Activated CD4-positive, alpha-beta memory T cell treated with anti-CD3 and anti-CD28 coated beads for 36 hours (primary cell): Measurements from ENCODE around the gene NOP10. TPM values are rescaled to one million over a fixed set of nuclear protein-coding genes. Genes with fewer than 3 reads are reported as not detected.
A peak's percentile ranks its signal among the peaks of the same experiment; 100 is the strongest.
"Not testable (repeated sequence)": the region's sequence is repeated elsewhere in the genome, so short reads cannot be mapped to it uniquely, and the experiment has no call there.

Source experiments
- CTCF ChIA-PET: fragments of 350-600 bp; sonication (Branson Sonifier 250); formaldehyde crosslinking; loops from one replicate; lab custom pipeline; 2021; ENCODE audit warnings: antibody characterized with exemption, inconsistent platforms; lab: Charles Lee
- POLR2A ChIA-PET: fragments of 350-600 bp; sonication (Branson Sonifier 250); formaldehyde crosslinking; loops from one replicate; lab custom pipeline; 2021; ENCODE audit warnings: antibody characterized with exemption; lab: Charles Lee
- DNase-seq: peaks from one replicate; pipeline ENCODE4 v3.0.0-alpha.2; 2020
- H3K27ac Mint-ChIP-seq: one replicate; pipeline ENCODE4 v1.8.0; 2021; ENCODE audit warnings: mixed read lengths
- H3K27me3 Mint-ChIP-seq: one replicate; pipeline ENCODE4 v1.8.0; 2021; ENCODE audit warnings: mixed read lengths
- H3K36me3 Mint-ChIP-seq: one replicate; pipeline ENCODE4 v1.8.0; 2021; ENCODE audit warnings: mixed read lengths
- H3K4me1 Mint-ChIP-seq: one replicate; pipeline ENCODE4 v1.8.0; 2021; ENCODE audit warnings: low read depth, mixed read lengths
- H3K4me3 Mint-ChIP-seq: one replicate; pipeline ENCODE4 v1.8.0; 2021; ENCODE audit warnings: mild to moderate bottlenecking, mixed read lengths
- H3K9me3 Mint-ChIP-seq: one replicate; pipeline ENCODE4 v1.8.0; 2021; ENCODE audit warnings: mixed read lengths
- intact Hi-C: fragments of 100-400 bp; cut with micrococcal nuclease; formaldehyde crosslinking; loops from one replicate; pipeline ENCODE4 v1.15.1; 2023
- total RNA-seq, 2 experiments: library from RNA; stranded (reverse); gene quantifications; one replicate each; pipeline ENCODE4 v1.2.3, GENCODE V29; 2021

Gene NOP10
- total RNA-seq, 2 experiments from 2014 or later, result 211 to 214 TPM

DNA sequence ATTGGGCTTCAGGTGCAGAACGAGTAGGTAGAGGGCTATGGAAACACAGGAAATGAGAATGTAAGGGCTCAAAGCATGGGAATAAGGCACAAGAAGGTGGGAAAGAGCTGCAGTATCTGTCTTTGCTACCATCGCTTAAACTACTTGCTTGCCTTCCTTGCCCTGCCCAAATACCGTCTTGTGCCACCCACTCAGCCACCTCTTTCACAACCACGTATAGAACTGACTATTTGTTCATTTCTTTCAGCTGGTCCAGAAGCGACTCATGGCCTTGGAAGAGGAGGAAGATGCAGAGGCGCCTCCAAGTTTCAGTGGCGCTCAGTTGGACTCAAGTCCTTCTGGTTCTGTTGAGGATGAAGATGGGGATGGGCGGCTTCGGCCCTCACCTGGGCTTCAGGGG lies 12.3 kb upstream of the NOP10 start:
- no peak for DNase-seq
- POLR2A ChIA-PET, result no interaction called here
- Mint-ChIP-seq H3K9me3 (no peaks in the 10 kb centered on the region), H3K27me3 (no peaks in the 10 kb centered on the region), H3K4me3 (no peak overlapping the region), H3K4me1 (no peaks in the 10 kb centered on the region), H3K27ac (no peak overlapping the region), H3K36me3 (peaks cover 4% of the 10 kb centered on the region)
- intact Hi-C loops, result no loop called here
- CTCF ChIA-PET, result interaction anchor here (2.6 kb wide), 1 partner anchor 12 kb away, joined by 13 read pairs; the partner anchor contains the start of gene LPCAT4

DNA sequence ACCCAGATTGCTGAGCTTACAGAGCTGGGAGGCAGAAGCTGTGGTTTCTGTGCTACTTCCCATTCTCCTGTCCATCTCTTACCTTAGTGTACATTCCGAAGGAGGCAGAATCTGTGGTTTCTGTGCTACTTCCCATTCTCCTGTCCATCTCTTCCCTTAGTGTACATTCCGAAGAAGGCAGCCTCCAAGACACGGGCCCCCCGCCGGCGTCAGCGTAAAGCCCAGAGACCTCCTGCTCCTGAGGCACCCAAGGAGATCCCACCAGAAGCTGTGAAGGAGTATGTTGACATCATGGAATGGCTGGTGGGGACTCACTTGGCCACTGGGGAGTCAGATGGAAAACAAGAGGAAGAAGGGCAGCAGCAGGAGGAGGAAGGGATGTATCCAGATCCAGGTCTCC lies 11.3 kb upstream of the NOP10 start:
- intact Hi-C loops, result no loop called here
- H3K4me3 Mint-ChIP-seq, result no peak overlapping the region
- ChIA-PET POLR2A (no interaction called here), CTCF (interaction anchor here (0.6 to 2.7 kb wide), 4 partner anchors 9 to 201 kb away, joined by 3 to 13 read pairs (median 6); partner anchors contain the start of genes LPCAT4, NOP10 and NUTM1)
- no peaks in the 10 kb centered on the region for H3K27me3 Mint-ChIP-seq
- no peak overlapping the region for H3K27ac Mint-ChIP-seq
- no peak for DNase-seq
- no peaks in the 10 kb centered on the region for H3K9me3 Mint-ChIP-seq
- peaks cover 4% of the 10 kb centered on the region for H3K36me3 Mint-ChIP-seq
- no peaks in the 10 kb centered on the region for H3K4me1 Mint-ChIP-seq

DNA sequence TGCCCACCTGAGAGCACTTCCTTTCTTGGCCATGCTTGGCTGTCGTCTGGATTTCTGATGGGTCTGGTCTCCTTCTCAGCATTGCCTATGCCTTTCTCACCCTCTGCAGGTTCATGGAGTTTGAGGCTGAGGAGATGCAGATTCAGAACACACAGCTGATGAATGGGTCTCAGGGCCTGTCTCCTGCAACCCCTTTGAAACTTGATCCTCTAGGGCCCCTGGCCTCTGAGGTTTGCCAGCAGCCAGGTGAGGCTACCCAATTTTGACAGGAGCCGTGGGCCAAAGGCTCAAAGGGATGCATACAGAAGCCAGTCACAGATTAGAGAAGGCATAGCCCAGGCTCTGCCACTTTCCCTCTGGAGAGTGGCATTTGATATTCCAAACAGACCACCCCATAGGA lies 10.7 kb upstream of the NOP10 start:
- Mint-ChIP-seq H3K27me3 (no peaks in the 10 kb centered on the region), H3K27ac (no peak overlapping the region), H3K36me3 (peaks cover 4% of the 10 kb centered on the region), H3K9me3 (no peaks in the 10 kb centered on the region), H3K4me1 (no peaks in the 10 kb centered on the region), H3K4me3 (no peak overlapping the region)
- intact Hi-C loops, result no loop called here
- ChIA-PET CTCF (interaction anchor here (2.7 kb wide), 1 partner anchor 11 kb away, joined by 8 read pairs; the partner anchor contains the start of genes NOP10 and NUTM1), POLR2A (interaction anchor here (1.3 kb wide), 1 partner anchor 13 kb away, joined by 3 read pairs; the partner anchor contains the start of gene LPCAT4)
- DNase-seq, result no peak

DNA sequence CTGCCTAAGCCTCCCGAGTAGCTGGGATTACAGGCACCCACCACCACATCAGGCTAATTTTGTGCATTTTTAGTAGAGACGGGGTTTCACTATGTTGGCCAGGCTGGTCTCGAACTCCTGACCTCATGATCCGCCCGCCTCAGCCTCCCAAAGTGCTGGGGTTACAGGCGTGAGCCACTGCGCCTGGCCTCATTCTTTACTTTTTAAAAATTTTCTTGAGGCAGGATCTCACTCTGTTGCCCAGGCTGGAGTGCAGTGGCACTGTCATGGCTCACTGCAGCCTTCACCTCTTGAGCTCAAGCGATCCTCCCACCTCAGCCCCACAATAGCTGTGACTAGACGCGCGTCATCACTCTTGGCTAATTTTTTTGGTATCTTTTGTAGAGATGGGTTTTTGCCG lies 10.1 kb upstream of the NOP10 start:
- H3K27me3 Mint-ChIP-seq, DNase-seq, H3K36me3 Mint-ChIP-seq, H3K27ac Mint-ChIP-seq, H3K4me1 Mint-ChIP-seq, intact Hi-C loops, H3K9me3 Mint-ChIP-seq, H3K4me3 Mint-ChIP-seq: not testable (repeated sequence)
- CTCF ChIA-PET, result interaction anchor here (2.7 kb wide), 1 partner anchor 10 kb away, joined by 8 read pairs; the partner anchor contains the start of genes NOP10 and NUTM1
- POLR2A ChIA-PET, result interaction anchor here (1.3 kb wide), 1 partner anchor 14 kb away, joined by 3 read pairs; the partner anchor contains the start of gene LPCAT4

DNA sequence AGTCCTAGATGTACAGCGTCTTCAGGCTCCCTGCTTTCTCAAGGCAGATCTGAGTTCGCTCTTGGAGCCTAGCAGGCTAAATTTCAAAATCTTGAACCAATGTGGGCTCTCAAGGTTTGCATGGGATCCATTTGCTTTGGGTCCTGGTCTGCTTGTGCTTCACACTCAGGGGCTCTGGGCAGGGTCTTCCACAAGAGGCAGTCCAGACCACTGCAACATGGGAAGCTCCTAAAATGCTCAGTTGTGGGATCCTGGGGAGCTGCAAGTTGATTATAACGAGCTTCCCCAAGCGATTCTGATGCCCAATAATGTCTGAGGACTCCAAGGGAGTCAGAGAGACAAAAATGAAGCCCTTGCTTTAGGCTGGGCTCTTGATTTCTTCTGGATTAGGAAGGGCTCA lies 6.8 kb upstream of the NOP10 start:
- intact Hi-C loops, result no loop called here
- Mint-ChIP-seq H3K4me3 (no peak overlapping the region), H3K27ac (no peak overlapping the region), H3K27me3 (no peaks in the 10 kb centered on the region), H3K36me3 (no peaks in the 10 kb centered on the region), H3K9me3 (no peaks in the 10 kb centered on the region), H3K4me1 (no peaks in the 10 kb centered on the region)
- ChIA-PET CTCF (no interaction called here), POLR2A (no interaction called here)
- DNase-seq, result no peak

DNA sequence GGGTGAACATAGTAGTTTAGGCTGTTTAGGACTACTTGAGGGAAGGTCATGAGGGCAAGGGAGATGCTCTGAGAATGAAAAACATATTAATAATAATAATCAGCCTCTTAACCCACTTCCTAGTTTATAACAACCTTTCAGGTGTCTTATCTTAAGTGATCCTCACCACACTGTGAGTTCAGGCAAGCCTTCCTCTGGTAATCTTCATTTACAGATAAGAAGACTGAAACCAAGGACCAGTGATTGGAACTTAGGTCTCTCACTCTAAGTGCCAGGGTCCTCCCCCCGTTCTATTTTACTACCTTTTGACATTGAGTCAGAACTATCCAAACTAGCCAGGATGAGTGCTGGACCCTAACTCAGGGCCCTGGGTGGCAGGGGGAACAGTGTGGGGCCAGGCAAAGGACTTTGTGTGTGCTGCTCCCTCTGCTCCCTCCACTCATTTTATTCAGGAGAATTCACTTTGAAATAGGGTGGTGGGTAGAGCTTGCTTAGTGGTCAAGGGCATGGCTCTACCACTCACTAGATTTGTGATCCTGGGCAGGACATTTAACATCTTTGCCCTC lies 5.9 kb upstream of the NOP10 start:
- ChIA-PET POLR2A (no interaction called here), CTCF (no interaction called here)
- H3K4me3 Mint-ChIP-seq, result no peak overlapping the region

DNA sequence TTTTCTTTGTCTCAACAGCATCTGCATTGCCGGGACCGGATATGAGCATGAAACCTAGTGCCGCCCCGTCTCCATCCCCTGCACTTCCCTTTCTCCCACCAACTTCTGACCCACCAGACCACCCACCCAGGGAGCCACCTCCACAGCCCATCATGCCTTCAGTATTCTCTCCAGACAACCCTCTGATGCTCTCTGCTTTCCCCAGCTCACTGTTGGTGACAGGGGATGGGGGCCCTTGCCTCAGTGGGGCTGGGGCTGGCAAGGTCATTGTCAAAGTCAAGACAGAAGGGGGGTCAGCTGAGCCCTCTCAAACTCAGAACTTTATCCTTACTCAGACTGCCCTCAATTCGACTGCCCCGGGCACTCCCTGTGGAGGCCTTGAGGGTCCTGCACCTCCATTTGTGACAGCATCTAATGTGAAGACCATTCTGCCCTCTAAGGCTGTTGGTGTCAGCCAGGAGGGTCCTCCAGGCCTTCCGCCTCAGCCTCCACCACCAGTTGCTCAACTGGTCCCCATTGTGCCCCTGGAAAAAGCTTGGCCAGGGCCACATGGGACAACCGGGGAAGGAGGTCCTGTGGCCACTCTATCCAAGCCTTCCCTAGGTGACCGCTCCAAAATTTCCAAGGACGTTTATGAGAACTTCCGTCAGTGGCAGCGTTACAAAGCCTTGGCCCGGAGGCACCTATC lies 5.2 kb upstream of the NOP10 start:
- intact Hi-C loops, result no loop called here
- Mint-ChIP-seq H3K4me3 (no peak overlapping the region), H3K4me1 (no peaks in the 10 kb centered on the region), H3K36me3 (no peaks in the 10 kb centered on the region), H3K9me3 (no peaks in the 10 kb centered on the region), H3K27ac (no peak overlapping the region), H3K27me3 (no peaks in the 10 kb centered on the region)
- ChIA-PET CTCF (no interaction called here), POLR2A (no interaction called here)
- DNase-seq, result no peak

More for the DNA sequence above, 5.9 kb upstream of the NOP10 start:
- no peaks in the 10 kb centered on the region for H3K36me3 Mint-ChIP-seq
- intact Hi-C loops, result no loop called here
- no peaks in the 10 kb centered on the region for H3K9me3 Mint-ChIP-seq
- H3K27ac Mint-ChIP-seq, result no peak overlapping the region
- H3K27me3 Mint-ChIP-seq, result no peaks in the 10 kb centered on the region
- DNase-seq, result no peak
- no peaks in the 10 kb centered on the region for H3K4me1 Mint-ChIP-seq

DNA sequence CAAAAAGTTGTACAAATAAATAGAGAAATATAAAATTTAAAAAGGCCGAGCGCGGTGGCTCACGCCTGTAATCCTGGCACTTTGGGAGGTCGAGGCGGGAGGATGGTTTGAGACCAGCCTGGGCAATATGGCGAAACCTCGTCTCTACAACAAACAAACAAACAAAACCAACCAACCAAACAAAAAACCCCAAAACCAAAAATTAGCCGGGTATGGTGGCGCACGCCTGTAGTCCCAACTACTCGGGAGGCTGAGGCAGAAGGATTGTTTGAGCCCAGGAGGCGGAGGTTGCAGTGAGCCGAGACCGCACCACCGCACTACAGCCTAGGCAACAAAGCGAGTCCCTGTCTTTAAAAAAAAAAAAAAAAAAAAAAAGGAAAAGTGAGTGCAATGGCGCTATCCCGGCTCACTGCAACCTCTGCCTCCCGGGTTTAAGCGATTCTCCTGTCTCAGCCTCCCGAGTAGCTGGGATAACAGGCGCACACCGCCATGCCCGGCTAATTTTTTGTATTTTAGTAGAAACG lies 661 bp downstream of the NOP10 start:
- ChIA-PET CTCF (interaction anchor here (0.6 to 3.5 kb wide), 18 partner anchors 11 to 437 kb away, joined by 3 to 47 read pairs (median 4); partner anchors contain the start of genes GOLGA8A, KATNBL1 and LPCAT4), POLR2A (interaction anchor here (2.0 kb wide), 1 partner anchor 24 kb away, joined by 14 read pairs; the partner anchor contains the start of gene LPCAT4)
- intact Hi-C loops, result loop anchor here (5.0 kb wide), 1 partner anchor 95 kb away; the partner anchor contains the start of gene GOLGA8A
- H3K4me1 Mint-ChIP-seq, result peaks cover 29% of the 10 kb centered on the region
- H3K36me3 Mint-ChIP-seq, result peaks cover 26% of the 10 kb centered on the region
- DNase-seq, result peak; percentile 41
- not testable (repeated sequence) for H3K27ac Mint-ChIP-seq, H3K27me3 Mint-ChIP-seq, H3K9me3 Mint-ChIP-seq, H3K4me3 Mint-ChIP-seq

DNA sequence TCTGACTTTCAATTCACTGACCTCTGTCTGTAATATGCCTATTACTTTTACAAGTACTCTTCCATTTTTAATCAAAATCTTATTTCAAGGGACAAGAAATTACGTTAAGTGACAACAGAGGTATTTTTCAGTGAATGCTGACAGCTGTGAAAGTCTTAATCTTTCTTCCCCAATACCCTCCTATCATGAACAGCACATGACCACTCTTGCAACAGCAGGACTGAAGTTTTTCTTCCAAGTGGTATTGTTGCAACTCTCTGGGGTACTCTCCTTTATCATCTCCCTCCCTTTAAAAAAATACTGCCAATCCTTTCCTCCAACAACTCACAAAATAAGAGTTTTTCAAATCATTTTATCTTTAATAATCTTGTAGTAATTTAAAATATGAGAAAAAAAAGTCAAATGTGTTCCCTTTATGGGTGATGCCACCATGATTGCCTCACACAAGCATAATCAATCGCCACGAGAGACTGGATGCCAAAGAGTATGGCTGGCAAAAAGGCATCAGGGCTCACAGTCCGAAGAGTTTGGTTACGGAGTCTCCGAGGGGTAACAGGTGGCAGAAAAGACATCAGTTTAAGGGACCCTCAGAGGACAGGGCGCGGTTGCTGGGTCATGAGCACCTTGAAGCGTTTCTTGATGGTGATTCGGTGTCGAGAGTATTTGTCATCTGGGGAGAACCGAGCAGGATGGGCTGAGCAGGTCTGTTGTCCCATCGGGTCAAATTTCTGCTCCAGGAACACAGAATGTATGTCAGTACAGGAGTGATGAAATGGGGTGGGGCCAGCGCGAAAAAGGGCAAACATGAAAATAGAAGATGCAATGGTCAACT lies 1.3 kb downstream of the NOP10 start:
- peaks cover 35% of the 10 kb centered on the region for H3K4me1 Mint-ChIP-seq
- CTCF ChIA-PET, result interaction anchor here (0.9 to 3.5 kb wide), 4 partner anchors 20 to 29 kb away, joined by 3 to 47 read pairs (median 4); partner anchors contain the start of gene LPCAT4
- intact Hi-C loops, result loop anchor here (5.0 kb wide), 1 partner anchor 96 kb away; the partner anchor contains the start of gene GOLGA8A
- H3K27me3 Mint-ChIP-seq, result no peaks in the 10 kb centered on the region
- no peak overlapping the region for H3K27ac Mint-ChIP-seq
- no peak overlapping the region for H3K4me3 Mint-ChIP-seq
- H3K36me3 Mint-ChIP-seq, result peaks cover 28% of the 10 kb centered on the region
- POLR2A ChIA-PET, result no interaction called here
- H3K9me3 Mint-ChIP-seq, result no peaks in the 10 kb centered on the region
- DNase-seq, result no peak

DNA sequence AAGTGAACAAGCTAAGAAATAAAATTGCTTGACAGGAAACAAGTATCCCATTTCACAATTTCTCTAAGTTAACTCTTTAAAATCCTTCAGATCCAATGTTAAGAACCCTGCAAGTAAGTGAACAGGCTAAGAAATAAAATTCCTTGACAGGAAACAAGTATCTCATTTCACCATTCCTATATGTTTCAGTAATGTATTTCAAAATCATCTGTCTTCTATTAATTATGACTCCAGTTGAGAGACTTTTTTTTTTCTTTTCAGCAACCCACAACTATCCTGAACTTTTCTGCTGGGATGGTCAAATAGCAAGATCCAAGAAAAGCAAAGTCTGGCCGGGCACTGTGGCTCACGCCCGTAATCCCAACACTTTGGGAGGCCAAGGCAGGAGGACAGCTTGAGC lies 3.0 kb downstream of the NOP10 start:
- peak overlapping the region; percentile 20 for H3K4me3 Mint-ChIP-seq
- H3K27me3 Mint-ChIP-seq, result no peaks in the 10 kb centered on the region
- H3K36me3 Mint-ChIP-seq, result peaks cover 28% of the 10 kb centered on the region
- ChIA-PET POLR2A (no interaction called here), CTCF (interaction anchor here (0.9 to 5.3 kb wide), 3 partner anchors 27 to 248 kb away, joined by 3 to 46 read pairs (median 3); partner anchors contain the start of gene LPCAT4)
- H3K9me3 Mint-ChIP-seq, result no peaks in the 10 kb centered on the region
- H3K4me1 Mint-ChIP-seq, result peaks cover 51% of the 10 kb centered on the region
- DNase-seq, result no peak
- peak overlapping the region; percentile 60 for H3K27ac Mint-ChIP-seq
- intact Hi-C loops, result loop anchor here (5.0 to 10.0 kb wide), 3 partner anchors 97 to 1205 kb away; partner anchors contain the start of genes DPH6, GOLGA8A and ZNF770

DNA sequence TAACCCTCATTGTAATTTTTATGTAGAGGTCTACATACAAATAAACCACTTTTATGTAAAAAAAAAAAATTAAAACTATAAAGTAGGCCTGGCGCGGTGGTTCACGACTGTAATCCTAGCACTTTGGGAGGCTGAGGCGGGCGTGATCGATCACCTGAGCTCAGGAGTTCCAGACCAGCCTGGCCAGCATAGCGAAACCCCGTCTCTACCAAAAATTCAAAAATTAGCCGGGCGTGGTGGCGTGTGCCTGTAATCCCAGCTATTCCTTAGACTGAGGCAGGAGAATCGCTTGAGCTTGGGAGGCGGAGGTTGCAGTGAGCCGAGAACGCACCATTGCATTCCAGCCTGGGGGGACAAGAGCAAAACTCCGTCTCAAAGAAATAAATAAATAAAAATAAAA lies 4.6 kb downstream of the NOP10 start:
- POLR2A ChIA-PET, result interaction anchor here (1.3 to 4.3 kb wide), 3 partner anchors 10 to 245 kb away, joined by 3 to 29 read pairs (median 7); partner anchors contain the start of genes GOLGA8B and LPCAT4
- peak overlapping the region; percentile 18 for H3K27ac Mint-ChIP-seq
- intact Hi-C loops, result loop anchor here (1.0 to 10.0 kb wide), 3 partner anchors 29 to 1206 kb away; partner anchors contain the start of genes DPH6, LPCAT4 and ZNF770

More for the DNA sequence above, 4.6 kb downstream of the NOP10 start:
- DNase-seq, result no peak
- Mint-ChIP-seq H3K27me3 (no peaks in the 10 kb centered on the region), H3K36me3 (peaks cover 28% of the 10 kb centered on the region), H3K9me3 (no peaks in the 10 kb centered on the region), H3K4me1 (peaks cover 67% of the 10 kb centered on the region), H3K4me3 (peak overlapping the region; percentile 95)
- CTCF ChIA-PET, result interaction anchor here (1.3 to 5.3 kb wide), 2 partner anchors 28 to 111 kb away, joined by 3 to 46 read pairs; partner anchors contain the start of gene LPCAT4
